ENCODE measurements around the gene RASAL3.

- TF ChIP-seq CTCF (IDR thresholded peaks at IDR 0.05) (no peak), POLR2A (IDR thresholded peaks at IDR 0.05) (no peak), EP300 (IDR thresholded peaks at IDR 0.05) (no peak)
These were observed 11.3 kb upstream of the RASAL3 start for GRCh38 chr19:15475611-15476010.

All from ovary (tissue), 3 donors.